ENCODE measurements around the gene OCSTAMP. TPM values are rescaled to one million over a fixed set of nuclear protein-coding genes. Genes with fewer than 3 reads are reported as not detected.

The OCSTAMP gene
- total and polyA plus RNA-seq, 12 donors: 0.16 to 0.17 TPM; not detected in 10

DNA sequence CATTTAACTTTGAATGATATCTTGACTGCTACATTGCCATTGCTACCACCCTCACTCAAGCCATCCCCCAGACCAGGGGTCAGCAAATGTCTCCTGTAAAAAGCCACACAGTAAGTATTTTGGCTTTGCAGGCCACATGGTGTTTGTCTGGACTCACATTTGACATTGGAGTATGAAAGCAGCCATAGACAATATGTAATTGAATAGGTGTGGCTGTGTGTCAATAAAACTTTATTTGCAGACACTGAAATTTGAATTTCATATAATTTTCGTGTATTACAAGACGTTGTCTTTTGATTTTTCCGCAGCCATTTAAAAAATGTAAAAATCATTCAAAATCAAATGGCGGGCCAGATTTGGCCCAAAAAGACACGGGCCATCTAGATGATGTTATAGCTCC, 36.3 kb upstream of the OCSTAMP start:
- no peak for DNase-seq
- no peak for TF ChIP-seq POLR2A (IDR thresholded peaks at IDR 0.05)
- TF ChIP-seq, protein P1, sequence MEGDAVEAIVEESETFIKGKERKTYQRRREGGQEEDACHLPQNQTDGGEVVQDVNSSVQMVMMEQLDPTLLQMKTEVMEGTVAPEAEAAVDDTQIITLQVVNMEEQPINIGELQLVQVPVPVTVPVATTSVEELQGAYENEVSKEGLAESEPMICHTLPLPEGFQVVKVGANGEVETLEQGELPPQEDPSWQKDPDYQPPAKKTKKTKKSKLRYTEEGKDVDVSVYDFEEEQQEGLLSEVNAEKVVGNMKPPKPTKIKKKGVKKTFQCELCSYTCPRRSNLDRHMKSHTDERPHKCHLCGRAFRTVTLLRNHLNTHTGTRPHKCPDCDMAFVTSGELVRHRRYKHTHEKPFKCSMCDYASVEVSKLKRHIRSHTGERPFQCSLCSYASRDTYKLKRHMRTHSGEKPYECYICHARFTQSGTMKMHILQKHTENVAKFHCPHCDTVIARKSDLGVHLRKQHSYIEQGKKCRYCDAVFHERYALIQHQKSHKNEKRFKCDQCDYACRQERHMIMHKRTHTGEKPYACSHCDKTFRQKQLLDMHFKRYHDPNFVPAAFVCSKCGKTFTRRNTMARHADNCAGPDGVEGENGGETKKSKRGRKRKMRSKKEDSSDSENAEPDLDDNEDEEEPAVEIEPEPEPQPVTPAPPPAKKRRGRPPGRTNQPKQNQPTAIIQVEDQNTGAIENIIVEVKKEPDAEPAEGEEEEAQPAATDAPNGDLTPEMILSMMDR (IDR thresholded peaks at IDR 0.05): no peak
- Histone ChIP-seq H3K9me3 (replicated peaks in 1 of 3) (no peaks in the 10 kb centered on the region), H3K4me1 (replicated peaks in 1 of 2) (no peaks in the 10 kb centered on the region), H3K36me3 (replicated peaks in 1 of 2) (no peaks in the 10 kb centered on the region), H3K27ac (no peak overlapping the region), H3K27me3 (no peaks in the 10 kb centered on the region), H3K4me3 (no peak overlapping the region)
- 97 to 98% (median 97%) methylated on average over 5 of the region's 5 CpGs for WGBS, 4 donors
- intact Hi-C loops (cut with DNase I): no loop called here

- no peaks in the 10 kb centered on the region for H3K4me1 ChIP-seq (replicated peaks in 1 of 2)
- no peaks in the 10 kb centered on the region for H3K36me3 ChIP-seq (replicated peaks in 1 of 2)
- WGBS, 4 donors: 24 to 37% (median 31%) methylated on average over 2 of the region's 2 CpGs
- H3K9me3 ChIP-seq (replicated peaks in 1 of 3): no peaks in the 10 kb centered on the region
- H3K4me3 ChIP-seq: no peak overlapping the region
- TF ChIP-seq POLR2A (IDR thresholded peaks at IDR 0.05): no peak
- TF ChIP-seq, protein P1 (IDR thresholded peaks at IDR 0.05): no peak
- DNase-seq: no peak
- H3K27me3 ChIP-seq: no peaks in the 10 kb centered on the region
- intact Hi-C loops (cut with DNase I): no loop called here
- no peak overlapping the region for H3K27ac ChIP-seq
Measured at GRCh38 chr20:46584508-46584907, 34.1 kb upstream of the OCSTAMP start.

- 83 to 86% (median 84%) methylated on average over 17 of the region's 17 CpGs for WGBS, 4 donors
- Histone ChIP-seq H3K4me1 (replicated peaks in 1 of 2) (no peaks in the 10 kb centered on the region), H3K4me3 (no peak overlapping the region), H3K9me3 (replicated peaks in 1 of 3) (no peaks in the 10 kb centered on the region), H3K36me3 (replicated peaks in 1 of 2) (no peaks in the 10 kb centered on the region), H3K27ac (no peak overlapping the region), H3K27me3 (no peaks in the 10 kb centered on the region)
- intact Hi-C loops (cut with DNase I): no loop called here
- no peak for DNase-seq
- TF ChIP-seq, protein P1 (IDR thresholded peaks at IDR 0.05): no peak
- TF ChIP-seq POLR2A (IDR thresholded peaks at IDR 0.05): no peak
Measured at GRCh38 chr20:46583411-46584214, 33.2 kb upstream of the OCSTAMP start.

DNA sequence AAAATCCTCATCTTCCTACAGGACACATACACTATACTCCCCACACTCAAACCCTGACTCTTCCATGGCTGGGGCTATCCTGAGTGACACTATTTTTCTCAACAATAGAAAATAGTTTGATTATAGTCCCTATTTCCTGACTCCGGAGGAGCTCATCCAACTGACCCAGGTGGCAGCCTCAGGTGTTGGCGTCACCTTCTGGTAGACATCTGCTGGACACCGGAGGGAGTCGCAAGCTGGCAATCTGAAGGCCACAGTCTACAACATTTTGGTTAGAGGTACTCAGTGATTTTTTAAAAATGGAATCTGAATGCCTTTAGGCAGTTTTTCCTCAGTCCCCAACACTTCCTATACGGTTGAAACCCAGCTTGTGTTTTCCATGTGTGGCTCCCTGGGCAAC, 32.2 kb upstream of the OCSTAMP start:
- Histone ChIP-seq H3K9me3 (replicated peaks in 1 of 3) (no peaks in the 10 kb centered on the region), H3K36me3 (replicated peaks in 1 of 2) (no peaks in the 10 kb centered on the region), H3K4me3 (no peak overlapping the region), H3K4me1 (replicated peaks in 1 of 2) (no peaks in the 10 kb centered on the region), H3K27ac (no peak overlapping the region), H3K27me3 (no peaks in the 10 kb centered on the region)
- intact Hi-C loops (cut with DNase I): no loop called here
- WGBS, 4 donors: 94 to 100% (median 98%) methylated on average over 5 of the region's 5 CpGs
- no peak for TF ChIP-seq POLR2A (IDR thresholded peaks at IDR 0.05)
- TF ChIP-seq, protein P1 (IDR thresholded peaks at IDR 0.05): no peak
- no peak for DNase-seq

All from adrenal gland (tissue), 12 donors.